Measurements from ENCODE around the gene PANK1.

DNA sequence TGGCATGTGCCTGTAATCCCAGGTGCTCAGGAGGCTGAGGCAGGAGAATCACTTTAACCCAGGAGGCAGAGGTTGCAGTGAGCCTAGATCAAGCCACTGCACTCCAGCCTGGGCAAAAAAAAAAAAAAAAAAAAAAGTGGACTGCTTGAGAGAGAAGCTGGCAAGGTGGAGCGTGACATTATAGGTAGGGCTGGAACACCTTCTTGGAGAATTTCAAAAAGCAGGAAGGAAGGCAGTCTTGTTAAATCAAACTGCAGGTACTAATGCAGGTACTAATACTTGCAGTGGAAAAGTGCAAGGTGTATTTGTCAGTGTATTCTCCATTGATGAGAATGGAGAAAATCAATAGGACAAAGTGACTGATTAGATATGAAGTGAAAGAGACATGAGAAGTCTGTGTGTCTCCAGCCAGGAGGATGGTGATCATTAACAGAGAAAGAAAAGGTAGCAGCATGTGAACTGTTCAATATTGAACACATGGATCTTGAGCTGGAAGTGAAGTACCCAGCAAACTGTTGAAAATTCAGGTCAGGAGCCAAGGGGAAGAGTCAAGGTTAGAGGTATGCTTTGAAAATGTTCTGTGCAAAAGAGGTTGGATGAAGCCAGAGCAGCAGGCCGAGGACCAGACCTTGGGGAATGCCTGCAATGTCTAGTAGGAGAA, 97.1 kb downstream of the PANK1 start:
- TF ChIP-seq, protein P1, sequence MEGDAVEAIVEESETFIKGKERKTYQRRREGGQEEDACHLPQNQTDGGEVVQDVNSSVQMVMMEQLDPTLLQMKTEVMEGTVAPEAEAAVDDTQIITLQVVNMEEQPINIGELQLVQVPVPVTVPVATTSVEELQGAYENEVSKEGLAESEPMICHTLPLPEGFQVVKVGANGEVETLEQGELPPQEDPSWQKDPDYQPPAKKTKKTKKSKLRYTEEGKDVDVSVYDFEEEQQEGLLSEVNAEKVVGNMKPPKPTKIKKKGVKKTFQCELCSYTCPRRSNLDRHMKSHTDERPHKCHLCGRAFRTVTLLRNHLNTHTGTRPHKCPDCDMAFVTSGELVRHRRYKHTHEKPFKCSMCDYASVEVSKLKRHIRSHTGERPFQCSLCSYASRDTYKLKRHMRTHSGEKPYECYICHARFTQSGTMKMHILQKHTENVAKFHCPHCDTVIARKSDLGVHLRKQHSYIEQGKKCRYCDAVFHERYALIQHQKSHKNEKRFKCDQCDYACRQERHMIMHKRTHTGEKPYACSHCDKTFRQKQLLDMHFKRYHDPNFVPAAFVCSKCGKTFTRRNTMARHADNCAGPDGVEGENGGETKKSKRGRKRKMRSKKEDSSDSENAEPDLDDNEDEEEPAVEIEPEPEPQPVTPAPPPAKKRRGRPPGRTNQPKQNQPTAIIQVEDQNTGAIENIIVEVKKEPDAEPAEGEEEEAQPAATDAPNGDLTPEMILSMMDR (IDR thresholded peaks at IDR 0.05 in 4 of 5, conservative IDR thresholded peaks at IDR 0.05 in 1 of 5): no peak
- TF ChIP-seq POLR2A (IDR thresholded peaks at IDR 0.05): no peak

All from gastrocnemius medialis (tissue), 4 donors.